Right forelimb (tissue), 1 donor: ENCODE results near the gene PHF14.
"Not testable (repeated sequence)": the region's sequence is repeated elsewhere in the genome, so short reads cannot be mapped to it uniquely, and the experiment has no call there.

Source experiments
- DNase-seq: peaks from one replicate; pipeline ENCODE4 v3.0.0-alpha.2; 2018

Gene PHF14

GRCh38 chr7:10977113-10977512 lies 3.4 kb downstream of the PHF14 start:
- DNase-seq = no peak

- no peak for DNase-seq
These were observed 7.6 kb downstream of the PHF14 start for GRCh38 chr7:10981317-10981716.

GRCh38 chr7:10990748-10991147 lies 17.1 kb downstream of the PHF14 start:
- DNase-seq = not testable (repeated sequence)

- DNase-seq = not testable (repeated sequence)
These were observed 22.0 kb downstream of the PHF14 start for GRCh38 chr7:10995482-10996166.

- no peak for DNase-seq
These were observed 25.5 kb downstream of the PHF14 start for GRCh38 chr7:10998996-10999757.

GRCh38 chr7:11005202-11005601 lies 31.5 kb downstream of the PHF14 start:
- no peak for DNase-seq

GRCh38 chr7:11006291-11006690 lies 32.6 kb downstream of the PHF14 start:
- DNase-seq = no peak

GRCh38 chr7:11009631-11010030 lies 36.0 kb downstream of the PHF14 start:
- no peak for DNase-seq

- DNase-seq = no peak
These were observed 47.8 kb downstream of the PHF14 start for GRCh38 chr7:11021468-11021867.

GRCh38 chr7:11026452-11027359 lies 53.0 kb downstream of the PHF14 start:
- DNase-seq = no peak

- no peak for DNase-seq
These were observed 62.0 kb downstream of the PHF14 start for GRCh38 chr7:11035661-11036060.

GRCh38 chr7:11039974-11040373 lies 66.3 kb downstream of the PHF14 start:
- DNase-seq = no peak

- DNase-seq = no peak
These were observed 80.4 kb downstream of the PHF14 start for GRCh38 chr7:11054033-11054432.

- DNase-seq = no peak
These were observed 87.2 kb downstream of the PHF14 start for GRCh38 chr7:11060893-11061292.

- DNase-seq = no peak
These were observed 88.4 kb downstream of the PHF14 start for GRCh38 chr7:11062110-11062509.

GRCh38 chr7:11069591-11069990 lies 95.9 kb downstream of the PHF14 start:
- DNase-seq = no peak

- DNase-seq = no peak
These were observed 104.1 kb downstream of the PHF14 start for GRCh38 chr7:11077816-11078215.

GRCh38 chr7:11078247-11078834 lies 104.7 kb downstream of the PHF14 start:
- DNase-seq = no peak

- no peak for DNase-seq
These were observed 106.2 kb downstream of the PHF14 start for GRCh38 chr7:11079907-11080306.

GRCh38 chr7:11082121-11082520 lies 108.4 kb downstream of the PHF14 start:
- DNase-seq = no peak

GRCh38 chr7:11082552-11083213 lies 109.0 kb downstream of the PHF14 start:
- no peak for DNase-seq

GRCh38 chr7:11083214-11083568 lies 109.5 kb downstream of the PHF14 start:
- DNase-seq = no peak

- DNase-seq = no peak
These were observed 130.9 kb downstream of the PHF14 start for GRCh38 chr7:11104578-11104977.
